Transverse colon (tissue), 3 donors: Measurements from ENCODE around the gene CHST5.

ENCODE experiments used
- POLR2A ChIP-seq: fragments of 450-650 bp; IDR thresholded peaks from one replicate; pipeline ENCODE4 v1.6.1; 2016; ENCODE audit warnings: antibody characterized with exemption, mild to moderate bottlenecking, moderate library complexity
- TF ChIP-seq, protein P1 (sequence below), 5 experiments: fragments of 200-600 bp in 3 of 5; fragments of 450-650 bp in 2 of 5; sonication (generic) in 3 of 5; IDR thresholded peaks; 1 replicate in 2 of 5; 2 replicates in 3 of 5; pipeline ENCODE4 v1.5.1; 2016 to 2017; ENCODE audit warnings: antibody characterized with exemption in 5 of 5, inconsistent platforms in 3 of 5, mild to moderate bottlenecking in 2 of 5, moderate library complexity in 1 of 5

- TF ChIP-seq, protein P1, sequence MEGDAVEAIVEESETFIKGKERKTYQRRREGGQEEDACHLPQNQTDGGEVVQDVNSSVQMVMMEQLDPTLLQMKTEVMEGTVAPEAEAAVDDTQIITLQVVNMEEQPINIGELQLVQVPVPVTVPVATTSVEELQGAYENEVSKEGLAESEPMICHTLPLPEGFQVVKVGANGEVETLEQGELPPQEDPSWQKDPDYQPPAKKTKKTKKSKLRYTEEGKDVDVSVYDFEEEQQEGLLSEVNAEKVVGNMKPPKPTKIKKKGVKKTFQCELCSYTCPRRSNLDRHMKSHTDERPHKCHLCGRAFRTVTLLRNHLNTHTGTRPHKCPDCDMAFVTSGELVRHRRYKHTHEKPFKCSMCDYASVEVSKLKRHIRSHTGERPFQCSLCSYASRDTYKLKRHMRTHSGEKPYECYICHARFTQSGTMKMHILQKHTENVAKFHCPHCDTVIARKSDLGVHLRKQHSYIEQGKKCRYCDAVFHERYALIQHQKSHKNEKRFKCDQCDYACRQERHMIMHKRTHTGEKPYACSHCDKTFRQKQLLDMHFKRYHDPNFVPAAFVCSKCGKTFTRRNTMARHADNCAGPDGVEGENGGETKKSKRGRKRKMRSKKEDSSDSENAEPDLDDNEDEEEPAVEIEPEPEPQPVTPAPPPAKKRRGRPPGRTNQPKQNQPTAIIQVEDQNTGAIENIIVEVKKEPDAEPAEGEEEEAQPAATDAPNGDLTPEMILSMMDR (IDR thresholded peaks at IDR 0.05), result no peak
- no peak for TF ChIP-seq POLR2A
Observed at GRCh38 chr16:75529959-75530358, 5.9 kb downstream of the CHST5 start.
